NOMO-1 (cell line): Measurements from ENCODE around the gene SLC28A1.
"Not testable (repeated sequence)": the region's sequence is repeated elsewhere in the genome, so short reads cannot be mapped to it uniquely, and the experiment has no call there.

Experiments used
- DNase-seq, 2 experiments: peaks; one replicate each; lab custom pipeline; 2025; ENCODE audit not compliant: unreplicated experiment in 2 of 2; lab: John Stamatoyannopoulos, UW

The SLC28A1 gene

DNA sequence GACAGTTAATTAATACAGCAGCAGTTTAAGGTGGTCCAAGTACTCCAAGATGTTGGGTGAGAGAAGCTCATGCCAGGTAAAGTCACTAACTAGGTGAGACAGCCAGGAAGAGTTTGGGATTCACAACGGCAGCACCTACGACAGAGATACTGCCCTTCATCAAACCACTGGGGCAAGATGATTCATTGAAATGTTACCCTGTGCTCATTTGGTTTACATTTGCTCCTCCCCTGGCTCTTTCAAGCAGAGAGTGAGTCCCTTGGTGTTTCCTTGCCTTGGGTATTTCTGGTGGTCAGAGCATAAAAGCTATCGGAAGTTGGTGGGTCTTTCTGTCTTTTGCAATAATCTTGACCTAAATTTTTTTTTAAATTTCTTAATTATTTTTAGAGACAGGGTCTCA is 77.2 kb downstream of the SLC28A1 start:
- DNase-seq: no peak

DNA sequence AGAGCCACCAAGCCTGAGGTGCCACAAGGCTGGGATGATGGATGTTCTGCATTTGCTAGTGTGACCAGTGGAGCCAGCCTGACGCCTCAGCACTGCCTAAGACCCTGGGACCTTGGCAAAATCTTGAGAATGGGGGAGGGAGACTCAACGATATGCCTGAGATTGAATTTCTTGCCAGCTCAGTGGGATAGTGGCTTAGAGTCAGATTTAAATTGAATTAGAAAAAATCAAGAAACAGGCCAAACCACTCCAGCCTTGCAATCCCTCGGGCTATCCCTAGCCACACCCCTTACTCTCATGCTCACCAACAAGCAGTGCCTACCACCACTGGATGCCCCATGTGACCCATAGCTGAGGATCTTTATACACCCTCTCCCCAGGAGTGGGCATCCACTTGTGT is 78.5 kb downstream of the SLC28A1 start:
- no peak for DNase-seq

DNA sequence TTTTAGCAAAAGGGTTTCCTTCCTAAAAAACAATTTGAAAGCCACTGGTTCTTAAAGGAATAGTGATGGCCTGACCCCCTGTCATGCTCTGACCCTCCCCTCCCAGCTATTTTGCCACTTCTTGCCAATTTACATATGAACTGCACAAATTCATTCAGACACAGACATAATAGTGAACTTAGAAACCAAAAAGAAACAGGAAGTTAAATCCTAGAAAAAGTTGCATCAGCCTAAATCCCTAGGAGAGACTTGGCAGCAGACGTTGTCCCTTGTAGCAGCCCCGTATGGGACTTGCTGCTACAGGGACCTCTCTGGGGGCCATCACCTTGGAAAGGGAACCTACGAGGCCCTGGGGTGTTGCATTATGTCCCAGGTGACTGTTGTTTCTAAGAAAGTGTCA is 82.9 kb downstream of the SLC28A1 start:
- peak in 1 of 2 experiments; percentile 10 for DNase-seq

DNA sequence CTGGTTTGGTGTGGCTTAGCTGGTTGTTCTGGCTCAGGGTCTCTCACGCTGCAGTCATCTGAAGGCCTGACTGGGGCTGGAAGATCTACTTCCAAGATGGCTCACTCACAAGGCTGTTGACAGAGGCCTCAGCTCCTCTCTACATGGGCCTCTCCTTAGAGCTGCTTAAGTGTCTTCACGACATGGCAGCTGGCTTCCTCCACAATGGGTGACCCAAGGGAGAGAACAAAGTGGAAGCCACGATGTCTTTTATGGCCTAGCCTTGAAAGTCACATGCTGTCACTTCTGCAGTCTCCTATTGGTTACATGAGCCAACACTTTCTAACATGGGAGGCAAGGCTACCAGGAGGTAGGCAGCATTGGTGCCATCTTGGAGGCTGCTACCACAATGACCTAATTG is 83.8 kb downstream of the SLC28A1 start:
- no peak for DNase-seq

DNA sequence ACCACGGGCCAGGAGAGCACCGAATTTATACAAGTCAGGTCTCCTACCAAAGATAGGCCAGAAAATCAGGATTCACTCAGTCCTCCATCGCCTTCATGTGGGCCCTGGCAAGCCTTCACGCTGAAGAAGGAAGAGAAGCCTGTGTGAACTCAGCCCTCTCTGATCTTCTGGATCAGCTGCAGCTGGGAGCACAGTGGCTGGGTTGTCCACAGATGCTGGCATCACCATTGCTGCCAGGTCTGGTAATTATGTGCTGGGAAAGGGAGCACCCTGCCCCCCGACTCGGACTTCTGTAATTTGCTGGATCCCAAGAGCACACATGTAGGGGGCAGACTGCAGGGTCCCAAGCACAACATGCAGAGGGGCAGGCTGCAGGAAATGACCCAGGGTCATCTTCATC is 84.8 kb downstream of the SLC28A1 start:
- no peak for DNase-seq

DNA sequence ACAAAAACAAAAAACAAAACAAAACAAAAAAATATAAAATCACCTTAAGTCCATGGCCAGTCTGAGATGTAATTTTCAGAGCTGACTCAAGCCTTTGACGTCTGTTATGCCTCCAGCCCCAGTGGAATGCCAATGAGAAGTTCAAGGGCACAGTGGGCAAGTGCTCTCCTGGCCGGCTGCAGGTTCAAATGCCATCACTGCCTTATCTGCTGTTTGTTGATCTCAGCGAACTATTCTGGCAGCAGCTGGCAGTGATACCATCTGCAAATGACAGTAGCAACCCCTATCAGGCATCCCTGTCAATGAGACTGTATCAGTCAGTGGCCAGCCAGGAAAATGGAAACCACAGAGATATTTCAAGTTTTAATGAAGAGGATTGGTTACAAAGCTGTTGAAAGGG is 86.4 kb downstream of the SLC28A1 start:
- no peak for DNase-seq

DNA sequence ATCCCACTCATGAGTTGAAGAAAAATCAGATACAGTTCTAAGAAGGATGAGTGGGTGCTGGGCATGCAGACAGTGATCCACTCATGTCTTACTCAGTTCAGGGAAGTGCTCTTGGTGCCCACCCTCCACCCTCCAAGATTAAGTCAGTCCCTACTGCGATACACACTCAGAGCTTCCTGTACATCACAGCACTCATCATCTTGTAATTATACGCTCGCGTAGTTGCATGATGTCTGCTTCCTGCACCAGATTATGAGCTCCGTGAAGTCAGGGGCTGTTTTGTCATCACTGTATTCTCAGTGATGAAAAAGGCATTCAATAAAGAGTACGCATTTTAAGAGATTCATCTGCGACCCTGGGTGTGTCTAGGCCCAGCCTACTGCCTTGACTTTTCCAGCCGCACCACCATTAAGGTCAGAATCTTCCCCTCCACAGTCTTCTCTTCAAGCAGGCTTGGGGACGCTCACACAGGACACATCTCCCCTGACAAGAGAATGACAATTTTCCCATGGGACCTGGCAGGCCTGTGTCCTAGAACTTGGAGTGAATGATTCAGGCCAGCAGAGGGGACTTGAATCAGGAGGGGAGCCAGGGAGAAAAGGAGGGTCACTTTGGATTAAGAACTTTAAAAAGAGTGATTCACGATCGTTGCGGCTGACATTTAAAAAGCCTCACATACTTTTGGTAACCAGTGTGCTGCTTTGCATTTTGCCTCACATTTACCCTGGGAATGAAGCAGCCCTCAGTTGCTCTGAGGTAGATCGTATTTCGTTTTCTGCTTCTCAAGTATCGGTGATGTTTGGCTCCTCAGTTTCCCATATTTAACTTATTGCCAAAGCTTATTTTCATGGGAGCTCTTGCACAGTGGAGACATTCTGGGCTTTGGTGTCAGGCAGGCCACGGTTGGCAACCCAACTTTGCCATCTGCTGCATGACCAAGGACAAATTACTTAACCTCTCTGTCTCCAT is 89.3 kb downstream of the SLC28A1 start:
- no peak for DNase-seq

DNA sequence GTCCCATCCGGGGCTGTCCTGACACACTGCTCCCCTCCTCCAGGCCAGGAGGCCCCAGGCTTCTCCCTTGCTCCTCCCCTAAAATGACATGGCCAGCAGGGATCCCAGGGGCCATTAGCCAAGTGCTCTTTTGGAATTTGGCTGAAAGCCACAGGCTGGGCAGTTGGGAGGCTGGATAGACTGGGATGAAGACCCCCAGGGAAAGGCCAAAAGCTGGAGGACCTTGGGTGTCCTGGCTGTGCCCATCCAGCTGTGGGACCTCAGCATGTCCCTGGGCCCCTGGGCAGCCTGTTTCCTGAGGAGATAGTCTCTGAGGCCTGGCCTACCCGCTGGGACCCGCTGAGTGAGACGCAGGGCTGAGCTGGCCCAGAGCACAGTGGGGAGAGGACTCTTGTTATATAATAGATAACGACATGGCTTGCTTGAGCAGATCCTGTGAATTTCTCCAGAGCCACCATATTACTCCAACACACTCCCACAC is 91.4 kb downstream of the SLC28A1 start:
- no peak for DNase-seq

DNA sequence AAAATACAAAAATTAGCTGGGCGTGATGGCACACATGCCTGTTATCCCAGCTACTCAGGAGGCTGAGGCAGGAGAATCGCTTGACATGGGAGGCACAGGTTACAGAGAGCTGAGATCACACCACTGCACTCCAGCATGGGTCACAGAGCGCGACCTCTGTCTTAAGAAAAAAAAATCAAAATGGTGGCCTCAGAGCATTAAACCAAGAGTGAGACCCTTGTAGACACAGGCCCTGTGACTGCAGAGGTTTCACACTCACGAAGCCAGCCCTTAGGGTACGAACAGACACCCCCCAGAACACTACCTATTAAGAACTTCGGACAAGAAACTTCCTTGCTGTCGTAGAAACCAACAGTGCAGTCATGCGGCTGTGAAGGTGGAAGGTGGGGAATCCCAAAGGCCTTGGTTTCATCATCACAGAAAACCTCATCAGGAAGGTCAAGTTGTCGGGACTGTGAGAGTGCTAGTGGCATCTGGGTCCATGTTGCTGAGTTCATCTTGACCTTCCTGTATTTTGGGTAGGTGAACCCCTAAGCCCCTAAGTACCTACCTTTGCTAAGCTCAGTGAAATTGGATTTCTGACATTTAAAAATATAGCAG is 92.4 kb downstream of the SLC28A1 start:
- no peak for DNase-seq

DNA sequence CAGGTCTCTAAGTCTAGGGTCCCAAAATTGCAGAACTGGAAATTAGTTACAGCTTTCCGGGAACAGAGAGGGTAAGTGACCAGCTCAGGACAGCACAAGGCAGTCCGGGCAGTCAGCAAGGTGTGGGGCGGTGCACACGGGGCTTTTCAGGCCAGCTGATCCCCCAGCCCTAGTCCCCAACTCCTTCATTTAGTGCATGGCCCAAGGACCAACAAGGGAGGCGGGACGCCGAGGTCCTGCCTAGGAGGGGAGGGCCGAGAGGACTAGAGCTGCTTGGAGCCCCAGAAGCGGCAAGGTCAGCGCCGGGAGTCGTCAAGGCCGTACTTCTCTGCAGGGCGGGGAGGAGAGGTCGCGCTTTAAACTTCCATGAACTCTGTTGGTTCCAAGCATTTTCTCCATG is 95.2 kb downstream of the SLC28A1 start:
- DNase-seq: no peak

DNA sequence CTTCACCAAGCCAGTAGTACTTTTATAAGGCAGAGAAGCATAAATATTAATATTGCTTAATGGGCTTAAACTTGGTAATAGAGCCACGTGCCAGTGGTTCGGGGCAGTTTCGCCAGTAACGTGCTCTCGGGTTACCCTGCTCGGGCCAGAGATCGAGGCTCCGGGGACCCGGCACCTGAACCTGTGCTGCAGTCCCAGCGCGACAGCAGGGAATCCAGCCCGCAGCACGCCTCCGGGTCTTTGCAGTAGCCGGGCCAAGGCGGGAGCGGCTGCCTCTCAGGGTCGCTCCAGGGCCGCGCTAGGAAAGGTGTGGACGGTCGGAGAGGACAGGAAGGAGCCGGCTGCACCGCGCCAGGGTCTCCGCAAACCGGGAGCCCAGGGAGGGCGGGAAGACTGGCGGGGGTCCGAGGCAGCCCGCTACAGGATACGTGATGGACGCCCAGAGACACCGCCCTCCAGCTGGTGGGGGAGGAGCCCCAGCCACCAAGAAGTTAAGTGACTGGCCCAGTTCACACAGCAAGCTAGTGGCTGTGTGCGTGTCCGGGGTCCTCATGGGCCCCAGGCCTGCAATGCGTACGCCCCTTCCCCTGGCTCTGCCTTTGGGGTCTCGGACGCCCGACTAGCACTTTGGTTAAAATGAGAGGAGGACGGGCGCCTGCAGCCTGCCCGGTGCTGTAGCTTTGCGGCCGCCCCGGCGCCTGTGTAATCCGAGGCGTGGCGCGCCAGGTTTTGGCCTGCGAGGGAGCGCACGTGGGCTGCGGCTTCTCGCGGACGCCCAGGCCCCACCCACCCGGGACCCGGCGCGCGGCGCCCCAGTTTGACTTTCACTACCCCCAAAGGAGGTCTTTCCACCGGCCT is 96.0 kb downstream of the SLC28A1 start:
- peak; percentile 75 to 87 for DNase-seq

DNA sequence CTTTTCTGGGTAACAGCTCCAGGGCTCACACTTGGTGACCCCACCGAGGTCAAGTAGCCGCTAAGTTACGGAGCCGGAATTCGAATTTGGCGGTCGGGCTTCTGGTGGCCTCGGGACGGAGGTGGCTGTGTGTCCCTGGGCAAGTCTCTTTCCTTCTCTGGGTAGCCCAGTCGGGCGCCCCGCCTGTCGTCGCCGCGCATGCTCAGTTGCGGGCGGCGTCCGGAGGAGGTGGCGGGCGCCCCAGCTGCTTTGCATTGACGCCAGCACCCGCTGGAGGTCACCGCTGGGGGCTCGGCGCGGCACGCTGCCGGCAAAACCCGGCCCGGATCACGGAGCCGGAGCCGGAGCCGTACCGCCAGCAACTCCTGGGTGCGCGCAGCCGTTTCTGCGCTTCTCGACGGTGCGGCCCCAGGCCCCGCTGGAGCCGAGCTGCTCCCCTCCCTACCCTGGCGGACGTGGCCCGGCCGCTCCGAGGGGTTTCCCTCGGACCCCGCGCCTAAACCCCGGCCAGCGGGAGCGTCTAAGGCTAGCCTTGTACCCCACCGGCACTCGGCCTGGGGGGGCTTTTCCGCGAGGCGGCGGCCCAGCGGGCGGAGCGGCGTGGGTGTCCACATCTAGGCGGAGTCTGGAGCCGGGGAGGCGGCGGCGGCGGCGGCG is 96.7 kb downstream of the SLC28A1 start:
- peak; percentile 92 to 93 for DNase-seq

DNA sequence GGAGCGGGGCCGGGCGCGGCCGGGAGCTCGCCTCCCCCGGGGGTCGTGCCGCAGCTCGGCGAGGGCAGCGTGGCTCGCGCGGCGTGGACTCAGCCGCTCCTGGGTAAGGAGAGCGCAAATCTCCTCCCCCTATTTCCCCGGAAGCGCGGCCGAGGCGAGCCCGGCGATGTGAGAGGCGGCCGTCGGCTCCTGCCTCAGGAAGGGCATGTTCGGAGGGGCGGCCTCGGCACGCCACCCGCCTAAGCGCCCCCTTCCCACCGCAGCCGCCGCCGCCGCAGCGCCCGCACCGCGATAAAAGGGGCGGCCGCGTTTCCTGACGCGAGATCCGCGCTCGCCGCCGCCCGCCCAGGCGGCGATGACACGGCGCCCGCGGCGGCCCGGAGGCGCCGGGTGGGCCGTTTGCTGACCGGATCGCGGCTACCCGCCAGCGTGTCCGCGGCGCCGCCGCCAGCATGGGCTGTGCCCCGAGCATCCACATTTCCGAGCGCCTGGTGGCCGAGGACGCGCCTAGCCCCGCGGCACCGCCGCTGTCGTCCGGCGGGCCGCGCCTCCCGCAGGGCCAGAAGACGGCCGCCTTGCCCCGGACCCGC is 97.3 kb downstream of the SLC28A1 start, which contains the start of gene PDE8A:
PDE8A (plus strand) TSS at position 146 of the 590 bp plus-strand sequence; CDS start at position 453, 307 bp downstream.
- no peak for DNase-seq

DNA sequence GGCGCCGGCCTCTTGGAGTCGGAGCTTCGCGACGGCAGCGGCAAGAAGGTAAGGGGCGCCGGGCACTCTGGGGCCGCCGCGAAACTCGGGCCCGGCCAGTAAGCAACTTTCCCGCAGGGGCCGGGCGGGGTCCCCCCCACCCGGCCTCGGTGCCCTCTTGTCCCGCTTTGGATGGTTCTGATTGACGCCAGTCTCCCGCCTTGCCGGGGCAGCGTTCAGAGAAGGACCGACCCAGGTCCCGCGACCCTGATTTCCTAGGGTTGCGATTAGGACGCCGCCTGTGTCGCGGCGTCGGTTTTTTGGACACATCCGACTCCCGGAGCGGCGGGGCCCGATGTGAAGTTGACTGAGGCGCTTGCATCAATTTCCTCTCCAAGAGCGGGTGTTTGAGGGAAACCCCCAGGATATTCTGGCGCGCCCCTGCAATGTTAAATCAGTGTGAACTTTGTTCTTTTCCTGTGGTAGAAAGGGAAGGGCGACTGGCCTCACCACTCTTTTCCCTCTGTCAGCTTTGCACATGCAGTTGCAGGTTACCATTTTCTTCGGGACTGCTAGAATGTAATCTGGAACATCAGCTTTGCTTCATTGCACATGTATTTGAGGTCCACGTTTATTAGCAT is 97.9 kb downstream of the SLC28A1 start:
- peak in 1 of 2 experiments; percentile 13 for DNase-seq

DNA sequence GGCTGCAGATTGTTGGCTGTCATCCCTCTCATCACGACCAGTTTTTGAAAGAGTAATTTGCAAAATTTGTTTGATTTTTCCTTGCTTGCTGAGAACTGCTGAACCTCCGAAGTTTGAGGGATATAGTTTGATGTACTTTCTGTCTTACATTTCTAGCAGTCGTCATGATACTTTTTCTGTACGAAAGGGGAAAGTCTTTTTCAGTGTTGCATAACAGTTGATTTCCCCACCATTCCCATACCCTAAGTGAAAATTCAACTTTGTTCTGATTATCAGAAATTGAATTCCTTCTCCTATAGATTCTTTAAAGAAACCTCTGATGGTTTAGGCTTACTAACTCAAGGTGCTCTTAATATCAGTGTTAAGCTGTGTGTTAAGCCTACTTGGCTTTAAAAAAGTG is 98.8 kb downstream of the SLC28A1 start:
- no peak for DNase-seq

DNA sequence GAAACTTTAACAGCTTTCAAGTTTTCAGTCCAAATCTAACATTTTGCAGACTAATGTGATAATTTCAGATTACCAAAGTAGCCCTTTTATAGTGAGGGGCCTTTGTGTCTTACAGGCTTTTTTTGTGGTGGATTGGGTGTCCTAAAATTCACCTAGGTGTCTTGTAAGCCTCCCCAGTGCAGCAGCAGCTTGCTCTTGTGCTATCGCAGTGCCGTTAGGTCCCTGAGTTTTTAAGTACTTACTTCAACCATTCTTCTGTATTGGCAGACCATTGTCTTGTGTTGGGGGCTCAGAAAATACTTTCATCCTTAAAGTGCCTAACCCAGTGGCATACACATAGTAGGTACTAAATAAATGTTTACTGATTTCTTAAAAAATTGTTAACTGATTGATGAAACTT is 99.2 kb downstream of the SLC28A1 start:
- DNase-seq: no peak

DNA sequence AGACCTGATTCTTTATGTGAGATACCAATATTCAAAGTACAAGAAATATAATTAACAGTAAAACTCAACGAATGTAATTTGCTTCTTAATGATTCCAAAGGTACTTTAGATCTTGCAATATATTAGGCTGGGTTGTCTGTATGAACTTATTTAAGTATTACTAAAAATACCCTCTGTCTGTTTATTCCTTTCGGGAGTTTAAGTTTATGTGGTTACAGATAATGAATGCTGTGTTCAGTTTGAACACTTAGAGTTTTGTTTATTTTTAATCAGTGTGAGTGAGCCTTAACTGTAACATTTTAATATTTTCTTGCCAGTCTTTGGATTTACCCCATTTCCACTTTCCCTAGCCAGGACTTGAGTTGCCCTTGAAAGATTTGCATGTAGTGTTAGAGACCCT is 100.7 kb downstream of the SLC28A1 start:
- DNase-seq: no peak

DNA sequence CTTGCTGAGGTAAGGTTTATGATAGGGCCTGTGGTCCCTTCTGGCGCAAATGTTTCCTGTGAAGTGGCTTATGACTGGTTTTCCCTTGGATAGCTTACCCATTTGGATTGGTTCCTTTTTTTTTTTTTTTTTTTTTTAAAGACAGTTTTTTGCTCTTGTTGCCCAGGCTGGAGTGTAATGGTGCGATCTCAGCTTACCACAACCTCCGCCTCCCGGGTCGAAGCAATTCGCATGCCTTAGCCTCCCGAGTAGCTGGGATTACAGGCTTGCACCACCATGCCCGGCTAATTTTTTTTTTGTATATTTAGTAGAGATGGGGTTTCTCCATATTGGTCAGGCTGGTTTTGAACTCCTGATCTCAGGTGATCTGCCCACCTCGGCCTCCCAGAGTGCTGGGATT is 102.9 kb downstream of the SLC28A1 start:
- not testable (repeated sequence) for DNase-seq

DNA sequence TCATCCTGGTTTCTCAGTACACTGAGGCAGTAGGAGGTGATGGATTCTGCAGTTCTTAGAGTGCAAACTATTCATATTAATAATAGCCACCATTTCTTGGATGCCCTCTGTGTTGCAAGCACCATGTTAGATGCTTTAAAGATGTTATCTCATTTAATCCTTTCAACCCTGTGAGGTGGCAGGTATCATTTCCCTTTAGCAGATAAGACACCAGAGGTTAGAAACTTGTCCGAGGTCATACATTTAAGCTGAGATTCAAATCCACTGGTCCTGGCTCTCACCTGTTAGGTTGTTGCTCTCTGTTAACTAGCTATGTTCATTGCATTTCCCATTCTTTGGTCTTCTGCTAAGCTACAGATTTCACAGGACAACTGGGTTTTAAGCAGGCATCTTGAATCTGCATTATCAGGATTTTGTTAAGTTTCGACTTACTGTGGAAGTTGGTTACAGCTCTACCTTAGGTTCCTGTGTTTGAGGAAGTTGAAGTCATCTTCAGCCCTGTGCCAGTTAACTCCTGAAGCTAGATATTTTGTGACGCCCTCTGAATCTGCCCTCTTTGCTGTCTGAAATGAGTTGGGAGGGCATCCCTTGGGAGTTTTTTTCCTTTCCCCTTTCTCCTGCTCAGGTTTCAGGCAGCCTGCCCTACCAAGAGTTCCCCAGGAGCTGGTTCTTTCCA is 103.6 kb downstream of the SLC28A1 start:
- DNase-seq: peak in 1 of 2 experiments; percentile 39
